Fibroblast of skin of abdomen (primary cell): Measurements from ENCODE around the gene PAIP2.

Source experiments
- DNase-seq: peaks from one replicate; pipeline ENCODE4 v3.0.0-alpha.2; 2013

Gene PAIP2

GRCh38 chr5:139410993-139411828, 69.6 kb downstream of the PAIP2 start:
- peak; percentile 26 for DNase-seq

GRCh38 chr5:139413153-139413552, 71.5 kb downstream of the PAIP2 start:
- no peak for DNase-seq

GRCh38 chr5:139413963-139414362, 72.3 kb downstream of the PAIP2 start:
- DNase-seq: no peak

GRCh38 chr5:139414581-139415130, 73.0 kb downstream of the PAIP2 start:
- no peak for DNase-seq

- no peak for DNase-seq
These were observed 73.7 kb downstream of the PAIP2 start for GRCh38 chr5:139415221-139415861.

- no peak for DNase-seq
These were observed 74.2 kb downstream of the PAIP2 start for GRCh38 chr5:139415869-139416268.

- no peak for DNase-seq
These were observed 75.0 kb downstream of the PAIP2 start for GRCh38 chr5:139416651-139417050.

- DNase-seq: no peak
These were observed 75.6 kb downstream of the PAIP2 start for GRCh38 chr5:139417214-139417613.

GRCh38 chr5:139418793-139419192, 77.1 kb downstream of the PAIP2 start:
- no peak for DNase-seq
